Esophagus muscularis mucosa (tissue), 4 donors: Measurements from ENCODE around the gene FAM222A. TPM values are rescaled to one million over a fixed set of nuclear protein-coding genes. Genes with fewer than 3 reads are reported as not detected.

ENCODE experiments used
- DNase-seq: peaks from one replicate; pipeline ENCODE4 v3.0.0-alpha.2; 2017; ENCODE audit errors: extremely low spot score
- H3K27ac ChIP-seq, 4 donors: fragments of 200-600 bp; sonication (generic); replicated peaks in 1 of 4; 1 replicate in 3 of 4; 2 replicates in 1 of 4; pipeline ENCODE4 v1.5.1; 2016 to 2019; ENCODE audit warnings: mild to moderate bottlenecking in 1 of 4
- H3K27me3 ChIP-seq, 4 donors: fragments of 200-600 bp; sonication (generic); one replicate each; pipeline versions ENCODE4 v1.5.1 to v1.6.0; 2016 to 2019
- H3K36me3 ChIP-seq, 4 donors: fragments of 200-600 bp; sonication (generic); one replicate each; pipeline ENCODE4 v1.5.1; 2016 to 2019
- H3K4me1 ChIP-seq, 4 donors: fragments of 200-600 bp; sonication (generic); one replicate each; pipeline ENCODE4 v1.5.1; 2016 to 2019
- H3K4me3 ChIP-seq, 4 donors: fragments of 200-600 bp; sonication (generic); 1 replicate in 2 of 4; 2 replicates in 2 of 4; pipeline ENCODE4 v1.5.1; 2016 to 2019; ENCODE audit warnings: mild to moderate bottlenecking in 4 of 4, moderate library complexity in 1 of 4
- H3K9me3 ChIP-seq, 4 donors: fragments of 200-600 bp; sonication (generic); 1 replicate in 3 of 4; 2 replicates in 1 of 4; pipeline ENCODE4 v1.5.1; 2016 to 2019
- EP300 ChIP-seq: sonication (generic); formaldehyde crosslinking; IDR thresholded peaks from one replicate; pipeline ENCODE4 v1.6.1; 2017; ENCODE audit warnings: antibody characterized with exemption
- POLR2A ChIP-seq: fragments of 450-650 bp; IDR thresholded peaks from one replicate; pipeline ENCODE4 v1.6.1; 2017; ENCODE audit warnings: antibody characterized with exemption, moderate library complexity, mild to moderate bottlenecking, low read depth
- POLR2AphosphoS5 ChIP-seq, 2 donors: sonication (generic); formaldehyde crosslinking; IDR thresholded peaks; one replicate each; pipeline ENCODE4 v1.6.1; 2017; ENCODE audit warnings: antibody characterized with exemption in 2 of 2
- WGBS: methylation state at CpG from one replicate; pipeline ENCODE4 v1.1.5; 2018; 5-methylcytosine and 5-hydroxymethylcytosine counted together
- intact Hi-C: fragments of 100-400 bp; cut with DNase I; formaldehyde crosslinking; loops from one replicate; pipeline ENCODE4 v1.15.1; 2023
- total RNA-seq, 4 donors: library from RNA; depleted of rRNA; stranded (reverse); fragments of >200 nt; gene quantifications; one replicate each; pipeline versions ENCODE4 v1.1.0 to v1.2.1, GENCODE V29; 2016
- TF ChIP-seq, protein P1 (sequence below), 3 experiments: fragments of 200-600 bp in 2 of 3; fragments of 450-650 bp in 1 of 3; sonication (generic) in 2 of 3; IDR thresholded peaks; one replicate each; pipeline ENCODE4 v1.5.1; 2017 to 2019; ENCODE audit warnings: antibody characterized with exemption in 3 of 3, mild to moderate bottlenecking in 2 of 3, moderate library complexity in 1 of 3

FAM222A gene
- total RNA-seq, 4 donors from 2014 or later: 0.42 to 3.8 (median 3.2) TPM

DNA sequence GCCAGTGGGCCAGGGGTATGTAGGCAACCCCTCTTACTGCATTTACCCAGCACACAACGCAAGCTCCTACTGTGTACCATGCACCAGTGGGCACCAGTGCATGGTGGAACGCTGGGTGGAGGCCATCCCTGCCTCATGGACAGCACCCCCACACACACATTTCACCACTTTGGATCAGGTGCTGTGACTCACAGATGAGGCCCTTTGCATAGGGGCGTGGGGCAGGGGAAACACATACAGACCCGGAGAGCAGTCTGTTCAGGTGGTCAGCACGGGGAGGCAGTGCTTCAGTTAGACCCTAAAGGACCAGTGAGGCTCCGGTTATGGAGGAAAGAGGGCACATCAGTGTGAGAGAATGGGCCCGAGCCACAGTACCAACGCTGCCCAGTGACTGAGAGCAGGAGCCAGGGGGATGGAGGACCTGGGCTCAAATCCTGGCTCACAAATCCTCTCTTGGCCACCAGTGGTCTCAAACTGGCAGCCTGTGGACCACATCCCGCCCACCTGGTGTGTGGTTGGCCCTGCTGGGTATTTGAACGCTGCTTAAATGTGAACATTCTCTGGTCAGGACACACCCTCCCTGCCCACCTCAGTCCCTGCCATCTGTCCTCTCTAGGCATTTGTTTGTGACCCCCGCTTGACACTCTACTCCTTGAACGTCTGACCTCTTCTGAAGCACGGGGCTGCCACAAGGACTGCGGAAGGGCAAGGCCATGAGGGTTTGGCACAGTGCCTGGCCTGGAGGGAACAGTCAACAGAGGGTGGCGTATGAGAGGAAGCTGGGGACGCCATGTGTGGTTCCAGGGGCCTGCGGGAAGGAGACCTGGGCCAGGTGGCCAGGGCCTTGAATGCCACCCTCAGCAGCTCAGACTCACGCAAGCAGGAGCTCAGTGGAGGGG lies 46.7 kb downstream of the FAM222A start:
- H3K27me3 ChIP-seq: peaks cover 0 to 8% (median 0%) of the 10 kb centered on the region in 4 donors
- H3K36me3 ChIP-seq: no peaks in the 10 kb centered on the region
- intact Hi-C loops: no loop called here
- peaks cover 0 to 8% (median 0%) of the 10 kb centered on the region in 4 donors for H3K4me1 ChIP-seq
- H3K4me3 ChIP-seq: no peak overlapping the region
- 85% methylated on average over 16 of the region's 18 CpGs for WGBS
- no peak for DNase-seq
- TF ChIP-seq POLR2A (no peak), POLR2AphosphoS5 (IDR thresholded peaks at IDR 0.05) (no peak)
- H3K9me3 ChIP-seq: peaks cover 0 to 18% (median 10%) of the 10 kb centered on the region in 4 donors
- no peak overlapping the region for H3K27ac ChIP-seq

GRCh38 chr12:109760930-109761921 lies 47.6 kb downstream of the FAM222A start:
- no peak for DNase-seq
- peaks cover 0 to 8% (median 0%) of the 10 kb centered on the region in 4 donors for H3K4me1 ChIP-seq
- H3K4me3 ChIP-seq: no peak overlapping the region
- TF ChIP-seq POLR2AphosphoS5 (IDR thresholded peaks at IDR 0.05) (no peak), POLR2A (no peak), EP300 (no peak)
- TF ChIP-seq, protein P1, sequence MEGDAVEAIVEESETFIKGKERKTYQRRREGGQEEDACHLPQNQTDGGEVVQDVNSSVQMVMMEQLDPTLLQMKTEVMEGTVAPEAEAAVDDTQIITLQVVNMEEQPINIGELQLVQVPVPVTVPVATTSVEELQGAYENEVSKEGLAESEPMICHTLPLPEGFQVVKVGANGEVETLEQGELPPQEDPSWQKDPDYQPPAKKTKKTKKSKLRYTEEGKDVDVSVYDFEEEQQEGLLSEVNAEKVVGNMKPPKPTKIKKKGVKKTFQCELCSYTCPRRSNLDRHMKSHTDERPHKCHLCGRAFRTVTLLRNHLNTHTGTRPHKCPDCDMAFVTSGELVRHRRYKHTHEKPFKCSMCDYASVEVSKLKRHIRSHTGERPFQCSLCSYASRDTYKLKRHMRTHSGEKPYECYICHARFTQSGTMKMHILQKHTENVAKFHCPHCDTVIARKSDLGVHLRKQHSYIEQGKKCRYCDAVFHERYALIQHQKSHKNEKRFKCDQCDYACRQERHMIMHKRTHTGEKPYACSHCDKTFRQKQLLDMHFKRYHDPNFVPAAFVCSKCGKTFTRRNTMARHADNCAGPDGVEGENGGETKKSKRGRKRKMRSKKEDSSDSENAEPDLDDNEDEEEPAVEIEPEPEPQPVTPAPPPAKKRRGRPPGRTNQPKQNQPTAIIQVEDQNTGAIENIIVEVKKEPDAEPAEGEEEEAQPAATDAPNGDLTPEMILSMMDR (IDR thresholded peaks at IDR 0.05): no peak
- peaks cover 0 to 8% (median 0%) of the 10 kb centered on the region in 4 donors for H3K27me3 ChIP-seq
- peaks cover 0 to 18% (median 7%) of the 10 kb centered on the region in 4 donors for H3K9me3 ChIP-seq
- 76% methylated on average over 11 of the region's 16 CpGs for WGBS
- no peaks in the 10 kb centered on the region for H3K36me3 ChIP-seq
- intact Hi-C loops: no loop called here
- no peak overlapping the region for H3K27ac ChIP-seq

GRCh38 chr12:109762071-109762672 lies 48.5 kb downstream of the FAM222A start:
- no peak overlapping the region for H3K27ac ChIP-seq
- H3K4me1 ChIP-seq: peaks cover 0 to 8% (median 0%) of the 10 kb centered on the region in 4 donors
- WGBS: 91% methylated on average over 11 of the region's 12 CpGs
- DNase-seq: no peak
- no peaks in the 10 kb centered on the region for H3K36me3 ChIP-seq
- TF ChIP-seq, protein P1 (IDR thresholded peaks at IDR 0.05): no peak
- TF ChIP-seq POLR2A: no peak
- TF ChIP-seq EP300: no peak
- no peak for TF ChIP-seq POLR2AphosphoS5 (IDR thresholded peaks at IDR 0.05)
- H3K9me3 ChIP-seq: peaks cover 0 to 8% (median 3%) of the 10 kb centered on the region in 4 donors
- no peak overlapping the region for H3K4me3 ChIP-seq
- peaks cover 0 to 8% (median 0%) of the 10 kb centered on the region in 4 donors for H3K27me3 ChIP-seq
- intact Hi-C loops: no loop called here

- H3K4me1 ChIP-seq: peaks cover 0 to 8% (median 0%) of the 10 kb centered on the region in 4 donors
- DNase-seq: no peak
- H3K27me3 ChIP-seq: peaks cover 0 to 8% (median 0%) of the 10 kb centered on the region in 4 donors
- H3K36me3 ChIP-seq: no peaks in the 10 kb centered on the region
- no peak for TF ChIP-seq POLR2AphosphoS5 (IDR thresholded peaks at IDR 0.05)
- TF ChIP-seq, protein P1 (IDR thresholded peaks at IDR 0.05): no peak
- TF ChIP-seq EP300: no peak
- TF ChIP-seq POLR2A: no peak
- H3K4me3 ChIP-seq: no peak overlapping the region
- intact Hi-C loops: no loop called here
- H3K27ac ChIP-seq: no peak overlapping the region
- H3K9me3 ChIP-seq: peaks cover 0 to 7% (median 3%) of the 10 kb centered on the region in 4 donors
- 80% methylated on average over 1 of the region's 2 CpGs for WGBS
Measured at GRCh38 chr12:109762673-109763191, 49.1 kb downstream of the FAM222A start.
